ENCODE data around the gene ZBTB7C. TPM values are rescaled to one million over a fixed set of nuclear protein-coding genes. Genes with fewer than 3 reads are reported as not detected.

ZBTB7C gene
- total and polyA plus RNA-seq, 9 of the 15 experiments (the other 6 are each of a cell fraction or from before 2014, with no cell fraction given), result not detected

DNA sequence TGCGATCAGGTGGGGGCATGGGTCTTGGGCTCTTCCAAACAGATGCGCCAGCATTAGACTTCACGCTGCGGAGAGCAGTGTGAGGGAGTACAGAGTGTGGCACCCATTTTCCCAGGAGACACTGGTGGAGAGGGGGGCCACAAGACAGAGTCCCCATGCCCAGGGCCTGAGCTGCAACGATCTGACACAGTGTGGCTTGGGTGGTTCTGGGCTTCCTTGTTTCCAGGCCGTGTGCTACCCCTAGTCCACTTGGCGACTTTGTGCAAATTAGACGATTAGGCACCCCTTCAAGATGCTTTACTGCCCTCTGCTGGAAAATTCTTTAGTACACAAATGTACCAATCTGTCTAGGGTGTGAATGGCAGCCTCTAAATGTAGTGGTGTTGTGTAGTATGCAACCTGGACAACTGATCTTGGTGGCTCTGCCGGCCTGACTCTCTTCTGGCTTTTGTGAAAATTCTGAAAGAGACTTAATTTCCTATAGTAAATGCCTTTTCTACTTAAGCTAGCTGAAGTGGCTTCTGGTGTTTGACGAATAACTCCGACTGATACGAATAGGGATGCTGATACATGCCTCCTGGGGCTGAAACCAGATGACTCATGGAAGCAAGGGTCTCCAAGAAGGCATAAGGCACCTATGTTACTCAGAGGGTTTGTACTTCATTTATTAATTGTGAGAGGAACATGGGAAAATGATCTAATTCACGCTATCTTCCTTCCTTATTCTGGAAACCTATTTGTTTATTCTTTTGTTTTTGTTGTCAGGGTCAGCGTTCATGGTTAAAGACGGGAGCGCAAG lies 386.5 kb downstream of the ZBTB7C start:
- H3K27me3 ChIP-seq (ENCODE audit: control insufficient read depth in 2 of 2, insufficient read depth in 2 of 2, low read length in 2 of 2), result peaks cover 0 to 22% of the 10 kb centered on the region in 2 experiments; a peak in 3 of 5 replicates
- ChIA-PET POLR2A (no interaction called here), CTCF (ENCODE audit: low intra/inter-chr PET ratio) (interaction anchor here (0.6 to 3.4 kb wide), 5 partner anchors 8 to 1216 kb away, joined by 3 to 23 read pairs (median 7); no protein-coding TSS in a partner anchor)
- no peak overlapping the region for H3K27ac ChIP-seq (ENCODE audit: extremely low read depth, low read depth, low read length)
- ATAC-seq (peak; percentile 91), DNase-seq (ENCODE audit: extremely low read depth in 1 of 4, low spot score in 3 of 4) (peak; percentile 50 to 61 (median 56)), FAIRE-seq (peak; percentile 69)
- in situ Hi-C loops (cut with MboI) (loop anchor here (5.0 to 10.0 kb wide), 2 partner anchors 230 to 422 kb away; no protein-coding TSS in a partner anchor), intact Hi-C loops (cut with micrococcal nuclease) (loop anchor here (1.0 to 10.0 kb wide), 4 partner anchors 90 to 292 kb away; no protein-coding TSS in a partner anchor)
- no peaks in the 10 kb centered on the region for H3K79me2 ChIP-seq (ENCODE audit: control insufficient read depth, insufficient read depth, low read length)
- no peaks in the 10 kb centered on the region; a peak in 1 of 5 replicates for H3K4me1 ChIP-seq (replicated peaks in 1 of 2; ENCODE audit: control insufficient read depth in 2 of 2, insufficient read depth in 2 of 2, low read length in 2 of 2)
- no peak overlapping the region for H3K9ac ChIP-seq (ENCODE audit: insufficient read depth in 1 of 2, low read depth in 2 of 2, low read length in 2 of 2)
- no peak overlapping the region for H2AFZ ChIP-seq (ENCODE audit: low read depth, low read length)
- no peak overlapping the region for H3K4me2 ChIP-seq (ENCODE audit: insufficient read depth, low read length)
- no peaks in the 10 kb centered on the region for H4K20me1 ChIP-seq (replicated peaks; ENCODE audit: control insufficient read depth, insufficient read depth, low read length)
- no peaks in the 10 kb centered on the region for H3K36me3 ChIP-seq (ENCODE audit: control insufficient read depth, insufficient read depth, low read length)
- WGBS (ENCODE audit: insufficient coverage, low coverage, missing lambda C conversion rate), result 22% methylated on average over 15 of the region's 16 CpGs
- no TSS peak for BruUV-seq (replicated peaks)
- no peaks in the 10 kb centered on the region for H3K9me1 ChIP-seq (ENCODE audit: control insufficient read depth, insufficient read depth, low read length)
- H3K4me3 ChIP-seq, result no peak overlapping the region
- no peaks in the 10 kb centered on the region for H3K9me3 ChIP-seq (replicated peaks; ENCODE audit: control insufficient read depth, insufficient read depth, low read depth, low read length)
- TF ChIP-seq, protein P1, sequence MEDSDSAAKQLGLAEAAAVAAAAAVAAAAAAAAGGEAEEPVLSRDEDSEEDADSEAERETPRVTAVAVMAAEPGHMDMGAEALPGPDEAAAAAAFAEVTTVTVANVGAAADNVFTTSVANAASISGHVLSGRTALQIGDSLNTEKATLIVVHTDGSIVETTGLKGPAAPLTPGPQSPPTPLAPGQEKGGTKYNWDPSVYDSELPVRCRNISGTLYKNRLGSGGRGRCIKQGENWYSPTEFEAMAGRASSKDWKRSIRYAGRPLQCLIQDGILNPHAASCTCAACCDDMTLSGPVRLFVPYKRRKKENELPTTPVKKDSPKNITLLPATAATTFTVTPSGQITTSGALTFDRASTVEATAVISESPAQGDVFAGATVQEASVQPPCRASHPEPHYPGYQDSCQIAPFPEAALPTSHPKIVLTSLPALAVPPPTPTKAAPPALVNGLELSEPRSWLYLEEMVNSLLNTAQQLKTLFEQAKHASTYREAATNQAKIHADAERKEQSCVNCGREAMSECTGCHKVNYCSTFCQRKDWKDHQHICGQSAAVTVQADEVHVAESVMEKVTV (CRISPR knock-in tag; IDR thresholded peaks at IDR 0.05), result peak; percentile 64; the same call in 1 of the 2 replicates
- TF ChIP-seq, protein P2, sequence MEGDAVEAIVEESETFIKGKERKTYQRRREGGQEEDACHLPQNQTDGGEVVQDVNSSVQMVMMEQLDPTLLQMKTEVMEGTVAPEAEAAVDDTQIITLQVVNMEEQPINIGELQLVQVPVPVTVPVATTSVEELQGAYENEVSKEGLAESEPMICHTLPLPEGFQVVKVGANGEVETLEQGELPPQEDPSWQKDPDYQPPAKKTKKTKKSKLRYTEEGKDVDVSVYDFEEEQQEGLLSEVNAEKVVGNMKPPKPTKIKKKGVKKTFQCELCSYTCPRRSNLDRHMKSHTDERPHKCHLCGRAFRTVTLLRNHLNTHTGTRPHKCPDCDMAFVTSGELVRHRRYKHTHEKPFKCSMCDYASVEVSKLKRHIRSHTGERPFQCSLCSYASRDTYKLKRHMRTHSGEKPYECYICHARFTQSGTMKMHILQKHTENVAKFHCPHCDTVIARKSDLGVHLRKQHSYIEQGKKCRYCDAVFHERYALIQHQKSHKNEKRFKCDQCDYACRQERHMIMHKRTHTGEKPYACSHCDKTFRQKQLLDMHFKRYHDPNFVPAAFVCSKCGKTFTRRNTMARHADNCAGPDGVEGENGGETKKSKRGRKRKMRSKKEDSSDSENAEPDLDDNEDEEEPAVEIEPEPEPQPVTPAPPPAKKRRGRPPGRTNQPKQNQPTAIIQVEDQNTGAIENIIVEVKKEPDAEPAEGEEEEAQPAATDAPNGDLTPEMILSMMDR (IDR thresholded peaks at IDR 0.05 in 2 of 3, conservative IDR thresholded peaks at IDR 0.05 in 1 of 3; ENCODE audit: insufficient read depth in 2 of 3, low read depth in 1 of 3, low read length in 3 of 3), result peak; percentile 57 to 78 (median 70)
- no peak for TF ChIP-seq PHB (CRISPR knock-in tag; IDR thresholded peaks at IDR 0.05)
- no peak for TF ChIP-seq ZNF695 (CRISPR knock-in tag; IDR thresholded peaks at IDR 0.05)
- TF ChIP-seq STAG1 (CRISPR knock-in tag; IDR thresholded peaks at IDR 0.05; ENCODE audit: borderline replicate concordance), result peak; percentile 24; the same call in 1 of the 2 replicates
- TF ChIP-seq RAD21 (CRISPR knock-in tag; conservative IDR thresholded peaks at IDR 0.05 in 1 of 2, IDR thresholded peaks at IDR 0.05 in 1 of 2), result peak; percentile 83 to 89
- TF ChIP-seq, protein P3, sequence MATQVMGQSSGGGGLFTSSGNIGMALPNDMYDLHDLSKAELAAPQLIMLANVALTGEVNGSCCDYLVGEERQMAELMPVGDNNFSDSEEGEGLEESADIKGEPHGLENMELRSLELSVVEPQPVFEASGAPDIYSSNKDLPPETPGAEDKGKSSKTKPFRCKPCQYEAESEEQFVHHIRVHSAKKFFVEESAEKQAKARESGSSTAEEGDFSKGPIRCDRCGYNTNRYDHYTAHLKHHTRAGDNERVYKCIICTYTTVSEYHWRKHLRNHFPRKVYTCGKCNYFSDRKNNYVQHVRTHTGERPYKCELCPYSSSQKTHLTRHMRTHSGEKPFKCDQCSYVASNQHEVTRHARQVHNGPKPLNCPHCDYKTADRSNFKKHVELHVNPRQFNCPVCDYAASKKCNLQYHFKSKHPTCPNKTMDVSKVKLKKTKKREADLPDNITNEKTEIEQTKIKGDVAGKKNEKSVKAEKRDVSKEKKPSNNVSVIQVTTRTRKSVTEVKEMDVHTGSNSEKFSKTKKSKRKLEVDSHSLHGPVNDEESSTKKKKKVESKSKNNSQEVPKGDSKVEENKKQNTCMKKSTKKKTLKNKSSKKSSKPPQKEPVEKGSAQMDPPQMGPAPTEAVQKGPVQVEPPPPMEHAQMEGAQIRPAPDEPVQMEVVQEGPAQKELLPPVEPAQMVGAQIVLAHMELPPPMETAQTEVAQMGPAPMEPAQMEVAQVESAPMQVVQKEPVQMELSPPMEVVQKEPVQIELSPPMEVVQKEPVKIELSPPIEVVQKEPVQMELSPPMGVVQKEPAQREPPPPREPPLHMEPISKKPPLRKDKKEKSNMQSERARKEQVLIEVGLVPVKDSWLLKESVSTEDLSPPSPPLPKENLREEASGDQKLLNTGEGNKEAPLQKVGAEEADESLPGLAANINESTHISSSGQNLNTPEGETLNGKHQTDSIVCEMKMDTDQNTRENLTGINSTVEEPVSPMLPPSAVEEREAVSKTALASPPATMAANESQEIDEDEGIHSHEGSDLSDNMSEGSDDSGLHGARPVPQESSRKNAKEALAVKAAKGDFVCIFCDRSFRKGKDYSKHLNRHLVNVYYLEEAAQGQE (IDR thresholded peaks at IDR 0.05; ENCODE audit: borderline replicate concordance), result peak; percentile 78; the same call in 1 of the 2 replicates
- TF ChIP-seq, protein P3 (CRISPR knock-in tag; IDR thresholded peaks at IDR 0.05; ENCODE audit: low read depth), result no peak

Measured in K562 (cell line).